Stimulated activated CD8-positive, alpha-beta memory T cell treated with anti-CD3 and anti-CD28 coated beads, Interleukin-15, amount 100 ng/mL, for 1 hour (primary cell): ENCODE measurements around the gene TRIP12.
"Not testable (repeated sequence)": the region's sequence is repeated elsewhere in the genome, so short reads cannot be mapped to it uniquely, and the experiment has no call there.

Experiments used
- DNase-seq: peaks from one replicate; pipeline ENCODE4 v3.0.0-alpha.2; 2020; ENCODE audit warnings: low read depth

The TRIP12 gene

DNA sequence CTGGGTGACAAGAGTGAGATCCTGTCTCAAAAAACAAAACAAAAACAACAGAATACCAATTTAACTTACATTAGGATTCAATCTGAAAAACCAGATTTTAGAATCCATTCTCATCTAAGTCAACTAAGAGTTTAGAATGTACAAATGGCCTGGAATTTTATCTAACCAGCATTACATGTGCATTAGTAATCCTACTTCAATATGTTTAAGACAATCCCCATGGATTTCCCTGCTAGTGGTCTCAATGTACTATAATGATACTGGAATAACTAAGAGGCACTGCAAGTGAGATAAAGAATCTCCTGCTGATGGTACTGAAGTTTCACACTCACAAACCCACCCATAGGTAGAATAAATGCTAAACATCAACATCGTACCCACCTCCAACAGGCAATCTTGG lies 153.6 kb downstream of the TRIP12 start:
- DNase-seq: no peak

DNA sequence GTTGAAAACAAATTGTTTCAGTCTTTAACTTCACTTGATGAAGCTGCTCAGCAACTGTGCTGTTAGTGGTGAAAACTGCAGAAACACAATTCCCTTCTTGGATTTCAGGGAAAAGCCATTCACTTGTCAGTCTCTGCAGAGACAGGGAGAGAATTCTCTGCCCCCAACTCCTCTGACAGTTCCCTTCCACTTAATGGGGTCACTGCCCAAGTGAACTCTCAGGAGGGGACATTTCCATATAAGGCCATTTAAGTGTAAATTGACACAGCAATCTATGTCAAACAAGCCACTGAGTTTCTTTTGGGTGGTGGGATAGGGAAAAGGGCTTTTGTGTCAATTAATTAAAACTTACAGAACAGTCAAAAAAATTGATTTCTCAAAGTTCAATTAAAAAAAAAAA lies 156.1 kb downstream of the TRIP12 start:
- DNase-seq: no peak

DNA sequence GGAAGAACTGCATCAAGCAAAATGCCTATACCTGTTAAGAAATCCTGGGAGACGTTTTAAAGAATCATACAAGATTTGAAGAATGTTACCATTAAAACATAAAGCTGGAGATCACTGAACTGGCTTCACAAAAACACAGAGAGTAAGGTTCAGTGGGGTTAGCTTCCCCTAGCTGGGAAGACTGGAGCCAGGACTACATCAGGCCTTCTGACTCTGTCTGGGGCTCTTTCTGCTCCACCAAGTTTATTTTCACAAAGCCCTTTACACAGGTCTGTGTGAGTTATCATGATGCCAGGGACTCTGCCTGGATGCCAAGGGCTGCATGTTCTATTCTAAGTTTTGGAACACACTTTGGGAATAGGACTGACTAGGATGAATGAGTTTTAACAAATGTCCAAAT lies 160.1 kb downstream of the TRIP12 start:
- no peak for DNase-seq

DNA sequence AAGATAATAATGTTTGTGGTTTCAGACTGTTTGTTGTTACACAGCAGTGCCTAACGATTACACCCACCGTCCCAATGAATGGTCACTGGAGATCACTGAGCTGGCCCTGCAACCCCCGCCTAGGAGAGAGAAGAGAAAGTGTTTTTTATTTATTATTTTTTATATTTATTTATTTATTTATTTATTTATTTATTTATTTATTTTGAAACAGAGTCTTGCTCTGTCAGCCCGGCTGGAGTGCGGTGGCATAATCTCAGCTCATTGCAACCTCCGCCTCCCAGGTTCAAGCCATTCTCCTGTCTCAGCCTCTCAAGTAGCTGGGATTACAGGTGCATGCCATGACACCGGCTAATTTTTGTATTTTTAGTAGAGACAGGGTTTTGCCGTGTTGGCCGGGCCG lies 164.3 kb downstream of the TRIP12 start:
- not testable (repeated sequence) for DNase-seq

DNA sequence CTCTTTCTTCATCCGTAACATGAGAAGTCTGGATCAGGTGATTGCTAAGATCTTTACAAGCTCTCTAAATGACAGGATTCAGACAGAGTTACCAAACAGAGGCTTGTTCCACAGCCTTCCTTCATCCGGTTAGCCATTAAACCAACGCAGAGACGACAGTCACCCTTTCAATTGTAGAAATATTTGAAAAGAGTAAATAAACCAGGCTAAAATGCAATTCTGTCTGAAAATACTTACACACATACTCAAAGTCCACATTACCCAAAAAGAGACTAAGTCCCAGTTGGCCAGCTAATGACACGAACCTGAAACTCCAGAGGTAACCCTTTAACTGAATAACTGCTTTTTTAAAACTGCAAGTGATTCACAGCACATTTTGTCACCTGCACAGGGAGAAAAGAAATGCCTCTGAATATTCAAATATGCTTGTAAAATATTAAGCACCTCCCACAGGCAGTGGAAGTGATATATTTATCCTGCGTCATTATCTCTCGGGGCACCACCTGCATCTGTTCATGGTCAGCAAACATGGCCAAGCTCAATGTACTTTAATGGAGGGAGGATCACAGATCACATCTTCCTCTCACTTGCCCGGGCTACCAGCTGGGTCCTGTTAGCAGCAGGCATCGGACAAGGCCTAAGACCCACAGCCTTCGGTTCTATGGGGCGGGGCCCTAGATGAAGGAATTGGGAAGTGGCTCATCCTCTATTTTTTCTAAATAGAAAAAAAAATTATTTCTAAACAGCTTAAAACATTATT lies 168.7 kb downstream of the TRIP12 start:
- no peak for DNase-seq

DNA sequence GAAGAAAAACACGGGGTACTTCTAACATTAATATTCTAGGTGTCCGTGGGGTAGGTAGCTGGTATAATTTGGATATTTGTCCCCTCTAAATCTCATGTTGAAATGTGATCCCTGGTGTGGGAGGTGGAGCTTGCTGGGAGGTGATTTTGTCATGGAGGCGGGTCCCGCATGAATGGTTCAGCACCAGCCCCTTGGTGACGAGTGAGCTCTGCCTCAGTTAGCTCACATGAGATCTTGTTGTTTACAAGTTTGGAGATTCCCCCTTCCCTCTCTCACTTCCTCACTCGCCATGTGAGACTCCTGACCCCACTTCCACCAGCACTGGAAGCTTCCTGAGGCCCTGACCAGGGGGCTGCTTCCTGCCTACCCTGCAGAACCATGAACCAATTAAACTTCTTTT lies 172.0 kb downstream of the TRIP12 start:
- no peak for DNase-seq

DNA sequence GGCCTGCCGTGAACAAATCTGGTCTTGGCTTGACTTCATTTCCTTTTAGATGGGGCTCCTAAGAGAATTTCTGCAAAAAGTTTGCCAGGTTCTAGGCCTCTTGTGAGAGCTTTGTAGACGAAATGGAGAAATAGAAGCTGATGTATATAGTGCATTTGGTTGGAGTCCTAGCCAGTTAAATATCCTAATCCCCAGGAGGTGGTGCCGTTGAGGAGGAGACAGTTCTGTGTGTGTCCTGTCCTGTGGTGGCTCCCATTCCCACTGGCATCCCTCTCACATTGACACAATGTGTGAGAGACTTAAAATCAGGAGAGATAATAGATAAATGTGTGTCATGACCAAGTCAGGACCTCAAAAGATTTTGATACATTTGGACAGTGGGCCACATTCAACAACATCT lies 172.9 kb downstream of the TRIP12 start:
- DNase-seq: no peak

DNA sequence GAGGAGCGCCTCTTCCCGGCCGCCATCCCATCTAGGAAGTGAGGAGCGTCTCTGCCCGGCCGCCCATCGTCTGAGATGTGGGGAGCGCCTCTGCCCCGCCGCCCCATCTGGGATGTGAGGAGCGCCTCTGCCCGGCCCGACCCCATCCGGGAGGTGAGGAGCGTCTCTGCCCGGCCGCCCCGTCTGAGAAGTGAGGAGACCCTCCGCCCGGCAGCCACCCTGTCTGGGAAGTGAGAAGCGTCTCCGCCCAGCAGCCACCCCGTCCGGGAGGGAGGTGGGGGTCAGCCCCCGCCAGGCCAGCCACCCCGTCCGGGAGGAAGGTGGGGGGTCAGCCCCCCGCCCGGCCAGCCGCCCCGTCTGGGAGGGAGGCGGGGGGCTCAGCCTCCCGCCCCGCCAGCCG lies 179.1 kb downstream of the TRIP12 start:
- not testable (repeated sequence) for DNase-seq

DNA sequence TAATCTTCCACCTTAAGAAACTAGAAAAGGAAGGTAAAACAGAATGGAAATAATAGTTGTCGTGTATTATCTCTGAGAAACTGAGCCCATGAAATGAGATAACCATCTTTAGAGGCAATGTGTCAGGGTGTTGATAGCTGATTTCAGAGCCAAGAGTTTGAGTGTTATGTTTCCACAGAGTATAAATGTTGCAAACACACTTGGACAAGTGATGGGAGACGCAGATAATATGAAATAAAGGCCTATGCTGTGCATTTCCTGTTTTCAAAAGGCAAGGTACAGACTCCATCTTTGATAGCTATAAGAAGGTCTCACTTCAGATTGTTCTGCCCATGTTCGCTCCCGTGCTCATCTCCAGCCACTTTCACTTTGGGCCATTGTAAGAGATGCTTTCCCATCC lies 181.5 kb downstream of the TRIP12 start:
- no peak for DNase-seq

DNA sequence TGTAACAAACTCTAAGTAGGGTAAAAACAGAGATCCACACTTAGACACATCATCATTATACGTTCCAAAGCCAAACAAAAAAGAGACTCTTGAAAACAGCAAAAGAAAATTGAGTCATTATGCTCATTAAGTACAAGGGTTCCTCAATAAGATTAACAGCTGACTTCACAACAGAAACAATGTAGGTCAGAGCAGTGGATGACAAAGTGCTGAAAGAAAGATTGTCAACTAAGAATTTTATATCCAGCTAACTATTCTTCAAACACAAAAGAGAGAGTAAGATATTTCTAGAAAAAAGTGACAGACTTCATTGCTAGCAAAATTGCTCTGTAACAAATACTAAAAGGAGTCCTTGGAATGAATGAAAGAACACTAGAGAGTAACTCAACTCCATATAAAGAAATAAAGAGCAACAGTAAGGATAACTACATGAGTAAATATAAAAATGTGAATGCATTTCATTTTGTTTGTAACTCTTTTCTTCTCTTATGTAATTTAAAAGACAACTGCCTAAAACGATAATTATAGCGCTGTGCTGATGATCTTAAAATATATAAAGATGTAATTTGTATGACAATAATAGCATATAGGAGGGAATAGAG lies 183.7 kb downstream of the TRIP12 start:
- DNase-seq: no peak

DNA sequence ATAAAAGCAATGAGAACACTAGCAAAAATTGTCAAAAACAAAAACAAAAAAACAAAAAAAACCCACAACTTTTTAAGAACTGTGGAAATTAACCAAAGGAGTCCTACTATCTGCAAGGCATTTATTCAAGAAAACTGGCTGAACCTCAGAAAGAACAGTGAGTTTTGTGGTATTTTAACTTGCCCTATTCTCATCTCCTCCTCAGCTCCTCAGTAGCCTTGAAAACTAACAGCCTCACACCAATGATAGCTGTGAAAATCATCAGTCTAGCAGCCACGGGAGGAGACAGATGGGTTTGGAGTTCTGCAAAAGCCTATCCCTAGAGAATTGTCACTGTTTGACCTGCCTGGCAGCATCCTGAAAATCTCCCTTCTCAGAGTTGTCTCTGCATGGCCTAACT lies 187.4 kb downstream of the TRIP12 start:
- no peak for DNase-seq

DNA sequence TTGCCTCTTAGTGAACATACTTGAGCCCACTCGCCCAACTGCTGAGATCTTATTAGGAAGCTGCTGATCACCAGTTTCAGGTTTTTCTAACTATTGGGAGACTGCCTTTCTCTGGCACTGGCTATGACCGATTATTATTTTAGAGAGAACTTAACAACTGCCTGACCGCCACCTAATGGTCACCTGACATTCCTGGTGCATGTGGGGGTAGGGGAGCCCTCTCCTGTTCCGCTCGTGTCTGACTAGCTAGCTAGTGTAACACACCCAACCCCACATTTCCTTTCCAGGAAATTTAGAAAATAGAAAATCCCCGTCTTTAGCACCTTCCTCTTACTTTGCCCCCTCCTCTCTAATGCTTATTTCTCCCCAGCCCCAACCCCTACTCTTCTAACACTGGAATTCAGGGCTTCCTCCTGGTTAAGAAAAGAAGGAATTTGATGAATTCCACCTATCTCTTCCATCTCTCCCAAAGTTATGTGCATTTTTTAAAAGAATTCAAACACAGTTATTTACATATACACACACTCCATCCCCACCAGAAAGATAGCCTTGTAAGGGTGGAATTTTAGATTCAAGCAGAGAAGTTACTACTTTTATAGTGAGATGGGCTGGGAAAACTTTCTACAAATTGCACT lies 188.1 kb downstream of the TRIP12 start:
- no peak for DNase-seq

DNA sequence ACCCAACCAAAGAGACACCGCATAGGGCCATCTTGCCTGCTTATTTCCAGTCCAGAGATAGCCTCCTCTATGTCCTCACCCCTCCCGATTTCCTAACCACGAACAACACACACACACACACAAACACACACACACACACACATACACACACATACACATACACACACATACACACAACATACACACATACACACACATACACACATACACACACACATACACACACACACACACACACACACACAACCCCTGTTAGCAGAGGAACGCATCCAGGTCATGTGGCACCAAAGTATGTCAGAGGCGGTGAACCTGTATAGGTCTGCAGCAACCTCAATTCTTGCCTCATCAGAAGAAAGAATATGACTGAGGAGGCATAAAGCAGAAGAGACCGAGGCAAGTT lies 188.9 kb downstream of the TRIP12 start:
- DNase-seq: no peak

DNA sequence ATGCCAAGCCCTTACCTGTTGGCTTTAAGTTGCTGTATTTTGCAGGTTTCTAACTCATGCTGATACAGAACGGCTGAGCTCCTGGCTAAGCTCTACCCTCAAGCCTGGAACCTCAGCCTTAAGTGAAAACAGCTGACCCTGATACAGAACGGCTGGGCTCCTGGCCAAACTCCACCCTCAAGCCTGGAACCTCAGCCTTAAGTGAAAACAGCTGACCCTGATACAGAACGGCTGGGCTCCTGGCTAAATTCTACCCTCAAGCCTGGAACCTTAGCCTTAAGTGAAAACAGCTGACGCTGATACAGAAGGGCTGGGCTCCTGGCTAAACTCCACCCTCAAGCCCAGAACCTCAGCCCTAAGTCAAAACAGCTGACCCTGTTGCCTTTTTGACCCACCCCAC lies 189.9 kb downstream of the TRIP12 start:
- DNase-seq: no peak

DNA sequence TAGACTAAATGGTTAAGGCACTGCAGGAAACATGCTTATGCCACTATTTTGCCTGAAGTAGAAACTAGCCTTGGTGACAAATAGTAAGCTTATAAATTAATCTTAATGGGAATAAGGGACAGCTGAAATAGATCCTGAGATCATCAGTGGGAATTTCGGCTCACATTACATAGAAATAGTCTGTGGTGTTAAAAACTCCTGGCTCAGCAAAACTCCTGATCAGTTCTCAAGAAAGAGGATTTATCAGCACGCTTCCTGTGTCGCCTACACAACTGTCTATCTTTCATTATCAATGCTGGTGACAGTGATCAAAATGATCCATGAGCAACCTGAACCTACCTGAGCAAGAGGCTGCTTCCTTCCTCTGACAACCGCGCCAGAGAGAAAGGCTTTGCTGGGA lies 190.4 kb downstream of the TRIP12 start:
- DNase-seq: no peak

DNA sequence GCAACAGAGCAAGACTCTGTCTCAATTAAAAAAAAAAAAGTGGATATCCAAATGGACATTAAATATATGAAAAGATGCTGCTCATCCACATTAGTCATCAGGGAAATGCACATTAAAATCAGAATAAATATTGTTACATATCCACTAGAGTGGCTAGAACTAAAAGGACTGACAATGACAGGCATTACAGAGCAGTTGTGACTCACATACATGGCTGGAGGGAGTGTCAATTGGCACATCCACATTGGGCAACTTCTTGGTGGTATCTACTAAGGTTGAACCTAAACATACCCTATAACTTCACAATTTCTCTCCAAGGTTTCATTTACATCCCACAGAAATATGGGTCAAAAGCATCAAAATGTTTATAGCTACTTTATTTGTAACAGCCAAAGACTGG lies 193.4 kb downstream of the TRIP12 start:
- no peak for DNase-seq

DNA sequence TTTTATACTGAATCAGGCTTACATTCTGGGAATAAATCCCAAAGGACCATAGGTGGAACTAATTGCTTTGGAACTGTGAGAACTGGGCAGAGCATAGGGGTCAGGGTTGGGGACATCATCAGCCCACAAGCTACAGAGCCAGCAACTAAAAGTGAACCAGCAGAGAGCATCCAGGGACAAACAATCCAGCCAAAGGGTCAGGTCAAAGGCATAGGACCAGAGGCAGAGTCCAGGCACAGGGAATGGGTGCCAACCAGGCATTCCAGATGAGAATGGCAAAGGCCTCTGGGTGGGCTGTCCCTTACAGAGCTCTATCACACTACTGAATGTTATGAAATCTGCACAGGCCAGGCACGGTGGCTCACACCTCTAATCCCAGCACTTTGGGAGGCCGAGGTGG lies 195.2 kb downstream of the TRIP12 start:
- no peak for DNase-seq

DNA sequence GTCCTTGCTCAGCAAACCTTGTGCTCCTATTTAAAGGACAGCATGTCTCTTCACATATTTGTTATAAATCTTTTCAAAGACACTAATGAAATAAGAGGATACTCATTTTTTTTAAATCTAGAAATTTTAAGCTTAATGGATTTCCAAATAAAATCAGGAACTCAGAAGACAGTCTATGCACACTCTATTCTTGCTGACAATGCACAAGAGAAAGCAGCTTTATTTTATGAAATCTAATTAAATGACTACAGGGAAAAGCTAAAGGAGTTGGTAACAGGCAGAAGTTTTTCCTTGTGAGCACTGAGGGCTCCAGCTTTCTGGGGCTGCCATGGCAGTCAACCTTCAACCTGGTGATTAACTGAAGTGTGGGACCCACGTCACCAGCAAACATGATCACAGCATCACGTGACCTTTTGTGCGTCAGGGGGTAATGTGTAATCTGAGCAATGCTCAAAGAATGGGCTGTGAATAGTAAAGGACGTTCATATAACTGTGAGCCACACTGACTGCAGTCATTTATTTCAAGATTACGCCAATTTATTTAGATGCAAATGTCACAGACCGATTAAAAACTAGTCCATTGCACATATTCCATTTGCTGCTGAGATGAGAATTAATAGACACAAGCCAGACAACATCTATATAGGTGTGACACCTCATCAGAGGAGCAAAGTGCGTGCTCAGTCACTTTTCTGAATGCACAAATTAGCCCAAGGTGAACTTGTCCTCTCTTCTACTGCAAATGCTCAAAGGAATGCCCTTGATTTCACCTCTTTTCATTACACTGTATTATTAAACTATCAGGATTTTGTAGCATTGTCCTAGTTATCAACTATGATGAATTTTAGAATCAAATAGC lies 195.9 kb downstream of the TRIP12 start:
- no peak for DNase-seq

DNA sequence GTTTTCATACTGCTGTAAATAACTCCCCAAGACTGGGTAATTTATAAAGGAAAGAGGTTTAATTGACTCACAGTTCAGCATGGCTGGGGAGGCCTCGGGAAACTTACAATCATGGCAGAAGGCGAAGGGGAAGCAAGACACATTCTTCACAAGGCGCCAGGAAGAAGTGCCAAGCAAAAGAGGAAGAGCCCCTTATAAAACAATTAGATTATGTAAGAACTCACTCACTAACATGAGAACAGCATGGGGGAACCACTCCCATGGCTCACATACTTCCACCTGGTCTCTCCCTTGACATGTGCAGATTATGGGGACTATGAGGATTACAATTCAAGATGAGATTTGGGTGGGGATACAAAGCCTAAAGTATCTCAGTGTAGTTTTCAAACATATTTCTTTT lies 198.6 kb downstream of the TRIP12 start:
- DNase-seq: not testable (repeated sequence)

DNA sequence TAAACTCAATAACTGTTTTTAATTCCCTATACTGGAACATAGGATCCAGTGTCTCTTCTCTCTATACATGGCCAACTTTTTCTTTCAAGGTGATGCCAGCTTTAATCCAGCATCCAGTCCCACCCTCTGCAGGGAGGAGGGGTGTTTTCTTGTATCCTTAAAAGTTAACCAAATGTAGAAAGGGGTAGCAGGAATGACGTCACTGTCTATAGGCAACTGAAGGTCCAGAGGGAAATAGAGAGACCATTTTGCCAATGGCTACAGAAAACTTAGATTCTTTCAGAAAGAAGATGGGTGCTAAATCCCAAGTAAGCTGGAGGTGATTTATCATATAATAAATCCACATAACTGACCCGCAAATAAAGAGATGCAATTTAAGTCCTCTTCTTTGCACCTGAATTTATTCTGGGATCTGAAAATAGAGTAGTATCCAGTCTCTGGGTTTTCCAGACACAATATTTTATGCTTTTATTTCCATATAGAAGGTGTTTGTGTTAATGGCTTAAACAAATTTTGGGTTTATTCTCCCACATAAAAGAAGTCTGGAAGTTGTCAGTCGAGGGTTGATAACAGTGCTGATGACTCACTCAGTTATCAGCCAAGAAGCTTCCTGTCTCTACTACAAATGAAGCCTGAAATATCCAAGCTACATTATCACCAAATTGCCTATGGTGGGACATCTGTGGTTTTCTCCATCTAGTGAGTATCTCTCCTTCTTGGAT lies 201.7 kb downstream of the TRIP12 start:
- DNase-seq: no peak

DNA sequence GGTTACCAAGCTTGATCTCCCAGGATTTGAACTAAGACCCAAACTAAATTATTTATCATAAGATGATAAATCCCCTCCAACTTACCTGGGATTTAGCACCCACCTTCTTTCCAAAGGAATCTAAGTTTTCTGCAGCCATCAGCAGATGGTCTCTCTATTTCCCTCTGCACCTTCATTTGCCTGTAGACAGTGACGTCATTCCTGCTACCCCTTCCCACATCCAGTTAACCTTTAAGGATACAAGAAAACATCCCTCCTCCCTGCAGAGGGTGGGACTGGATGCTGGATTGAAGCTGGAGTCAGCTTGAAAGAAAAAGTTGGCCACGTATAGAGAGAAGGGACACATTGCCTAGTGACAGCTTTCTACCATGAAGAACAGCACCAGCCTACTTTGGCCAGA lies 203.8 kb downstream of the TRIP12 start:
- no peak for DNase-seq

DNA sequence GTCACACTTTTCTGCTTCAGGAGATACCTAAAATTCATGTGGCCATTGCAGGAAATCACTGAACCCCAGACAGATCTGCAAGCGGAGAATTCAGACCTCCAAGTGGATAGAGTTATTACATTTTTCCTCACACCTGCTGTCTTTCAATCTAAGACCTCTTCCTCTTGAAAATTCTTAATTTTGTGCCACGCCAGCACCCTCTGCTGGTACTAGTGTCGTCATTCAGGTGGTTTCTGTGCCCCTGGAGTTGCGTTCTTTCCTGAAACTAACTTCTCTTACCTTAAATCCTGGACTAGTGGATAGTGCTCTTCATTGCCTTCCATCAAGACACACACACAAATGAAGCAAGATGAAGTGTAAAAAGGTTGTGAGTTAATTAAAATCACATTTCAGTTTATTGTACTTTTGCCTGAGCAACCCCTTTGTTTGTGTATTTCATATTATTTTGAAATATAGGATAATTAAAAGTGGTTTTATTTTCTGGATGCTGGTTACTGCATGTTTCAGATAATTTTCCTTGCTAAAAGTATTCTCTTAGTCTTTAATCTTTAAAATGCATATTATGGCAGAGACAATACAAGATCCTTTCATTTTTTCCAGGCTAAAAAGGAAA lies 205.8 kb downstream of the TRIP12 start:
- no peak for DNase-seq
